ENCODE results near the gene CCDC85B. TPM values are rescaled to one million over a fixed set of nuclear protein-coding genes. Genes with fewer than 3 reads are reported as not detected.

CCDC85B gene
- total RNA-seq, 1 experiment from 2014 or later: 55.3 TPM

GRCh38 chr11:65882120-65883057, 8.1 kb upstream of the CCDC85B start:
- TF ChIP-seq NFATC4 (CRISPR knock-in tag; IDR thresholded peaks at IDR 0.05) (no peak), CREM (CRISPR knock-in tag; IDR thresholded peaks at IDR 0.05) (no peak), OVOL2 (CRISPR knock-in tag; IDR thresholded peaks at IDR 0.05; ENCODE audit: borderline replicate concordance) (no peak), ZNF281 (CRISPR knock-in tag; IDR thresholded peaks at IDR 0.05) (no peak), CREB1 (CRISPR knock-in tag; IDR thresholded peaks at IDR 0.05) (no peak), AFF4 (CRISPR knock-in tag; IDR thresholded peaks at IDR 0.05; ENCODE audit: borderline replicate concordance) (no peak), MLX (CRISPR knock-in tag; IDR thresholded peaks at IDR 0.05) (no peak), ZNF121 (CRISPR knock-in tag; IDR thresholded peaks at IDR 0.05) (no peak), NR1H2 (CRISPR knock-in tag; IDR thresholded peaks at IDR 0.05) (no peak), CBFB (CRISPR knock-in tag; IDR thresholded peaks at IDR 0.05; ENCODE audit: low read depth) (no peak), JUN (CRISPR knock-in tag; IDR thresholded peaks at IDR 0.05) (no peak), GABPB1 (CRISPR knock-in tag; IDR thresholded peaks at IDR 0.05) (no peak), HMGXB4 (CRISPR knock-in tag; IDR thresholded peaks at IDR 0.05) (no peak)
- TF ChIP-seq, protein P1, sequence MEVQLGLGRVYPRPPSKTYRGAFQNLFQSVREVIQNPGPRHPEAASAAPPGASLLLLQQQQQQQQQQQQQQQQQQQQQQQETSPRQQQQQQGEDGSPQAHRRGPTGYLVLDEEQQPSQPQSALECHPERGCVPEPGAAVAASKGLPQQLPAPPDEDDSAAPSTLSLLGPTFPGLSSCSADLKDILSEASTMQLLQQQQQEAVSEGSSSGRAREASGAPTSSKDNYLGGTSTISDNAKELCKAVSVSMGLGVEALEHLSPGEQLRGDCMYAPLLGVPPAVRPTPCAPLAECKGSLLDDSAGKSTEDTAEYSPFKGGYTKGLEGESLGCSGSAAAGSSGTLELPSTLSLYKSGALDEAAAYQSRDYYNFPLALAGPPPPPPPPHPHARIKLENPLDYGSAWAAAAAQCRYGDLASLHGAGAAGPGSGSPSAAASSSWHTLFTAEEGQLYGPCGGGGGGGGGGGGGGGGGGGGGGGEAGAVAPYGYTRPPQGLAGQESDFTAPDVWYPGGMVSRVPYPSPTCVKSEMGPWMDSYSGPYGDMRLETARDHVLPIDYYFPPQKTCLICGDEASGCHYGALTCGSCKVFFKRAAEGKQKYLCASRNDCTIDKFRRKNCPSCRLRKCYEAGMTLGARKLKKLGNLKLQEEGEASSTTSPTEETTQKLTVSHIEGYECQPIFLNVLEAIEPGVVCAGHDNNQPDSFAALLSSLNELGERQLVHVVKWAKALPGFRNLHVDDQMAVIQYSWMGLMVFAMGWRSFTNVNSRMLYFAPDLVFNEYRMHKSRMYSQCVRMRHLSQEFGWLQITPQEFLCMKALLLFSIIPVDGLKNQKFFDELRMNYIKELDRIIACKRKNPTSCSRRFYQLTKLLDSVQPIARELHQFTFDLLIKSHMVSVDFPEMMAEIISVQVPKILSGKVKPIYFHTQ (CRISPR knock-in tag; IDR thresholded peaks at IDR 0.05): no peak
- TF ChIP-seq, protein P2, sequence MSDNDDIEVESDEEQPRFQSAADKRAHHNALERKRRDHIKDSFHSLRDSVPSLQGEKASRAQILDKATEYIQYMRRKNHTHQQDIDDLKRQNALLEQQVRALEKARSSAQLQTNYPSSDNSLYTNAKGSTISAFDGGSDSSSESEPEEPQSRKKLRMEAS (CRISPR knock-in tag; IDR thresholded peaks at IDR 0.05): no peak
- peaks cover 10% of the 10 kb centered on the region for H3K4me1 Mint-ChIP-seq
- POLR2A ChIA-PET: no interaction called here
- H3K27ac Mint-ChIP-seq: no peak overlapping the region
- CTCF ChIA-PET: interaction anchor here (0.7 to 2.7 kb wide), 2 partner anchors 23 to 106 kb away, joined by 3 to 12 read pairs; partner anchors contain the start of gene MUS81
- H3K9me3 Mint-ChIP-seq: no peaks in the 10 kb centered on the region
- peaks cover 3% of the 10 kb centered on the region; the same call in 1 of the 2 replicates for H3K27me3 Mint-ChIP-seq (ENCODE audit: low read depth)
- no peak for DNase-seq (ENCODE audit: low spot score)
- peaks cover 38% of the 10 kb centered on the region for H3K36me3 Mint-ChIP-seq
- no peak overlapping the region for H3K4me3 Mint-ChIP-seq
- no peak for ATAC-seq
